GM18907 (cell line): ENCODE results near the gene CSNK2A1.
"Not testable (repeated sequence)": the region's sequence is repeated elsewhere in the genome, so short reads cannot be mapped to it uniquely, and the experiment has no call there.

Source experiments
- ATAC-seq: cut with Tn5 transposase; IDR thresholded peaks from one replicate; pipeline ENCODE4 v1.9.1; 2021; ENCODE audit warnings: mild to moderate bottlenecking, moderate library complexity; ENCODE audit not compliant: unreplicated experiment

Gene CSNK2A1

GRCh38 chr20:536426-537010 lies 7.1 kb downstream of the CSNK2A1 start:
- no peak for ATAC-seq

- no peak for ATAC-seq
Measured at GRCh38 chr20:535958-536357, 7.6 kb downstream of the CSNK2A1 start.

- ATAC-seq: no peak
Measured at GRCh38 chr20:533526-533925, 10.1 kb downstream of the CSNK2A1 start.

GRCh38 chr20:532530-532929 lies 11.1 kb downstream of the CSNK2A1 start:
- ATAC-seq: no peak

GRCh38 chr20:531608-532007 lies 12.0 kb downstream of the CSNK2A1 start:
- ATAC-seq: no peak

GRCh38 chr20:530321-530720 lies 13.3 kb downstream of the CSNK2A1 start:
- no peak for ATAC-seq

GRCh38 chr20:528923-529604 lies 14.5 kb downstream of the CSNK2A1 start:
- no peak for ATAC-seq

- ATAC-seq: no peak
Measured at GRCh38 chr20:527571-527886, 16.1 kb downstream of the CSNK2A1 start.

GRCh38 chr20:521860-522259 lies 21.7 kb downstream of the CSNK2A1 start:
- ATAC-seq: no peak

GRCh38 chr20:519999-520398 lies 23.6 kb downstream of the CSNK2A1 start:
- no peak for ATAC-seq

GRCh38 chr20:517221-517620 lies 26.4 kb downstream of the CSNK2A1 start:
- ATAC-seq: no peak

- ATAC-seq: no peak
Measured at GRCh38 chr20:516799-517198, 26.8 kb downstream of the CSNK2A1 start.

- ATAC-seq: no peak
Measured at GRCh38 chr20:515696-516095, 27.9 kb downstream of the CSNK2A1 start.

- ATAC-seq: no peak
Measured at GRCh38 chr20:513429-513828, 30.2 kb downstream of the CSNK2A1 start.

GRCh38 chr20:510328-511057 lies 33.1 kb downstream of the CSNK2A1 start:
- ATAC-seq: not testable (repeated sequence)

- not testable (repeated sequence) for ATAC-seq
Measured at GRCh38 chr20:508364-508787, 35.2 kb downstream of the CSNK2A1 start.

- ATAC-seq: no peak
Measured at GRCh38 chr20:507761-508332, 35.7 kb downstream of the CSNK2A1 start.

GRCh38 chr20:507006-507758 lies 36.4 kb downstream of the CSNK2A1 start:
- ATAC-seq: no peak

- no peak for ATAC-seq
Measured at GRCh38 chr20:504632-505075, 38.9 kb downstream of the CSNK2A1 start.

GRCh38 chr20:503048-503737 lies 40.4 kb downstream of the CSNK2A1 start:
- ATAC-seq: no peak

- ATAC-seq: no peak
Measured at GRCh38 chr20:497979-498378, 45.6 kb downstream of the CSNK2A1 start.
